Measurements from ENCODE around the gene LARP1.

LARP1 gene

GRCh38 chr5:154857530-154858296, 102.5 kb downstream of the LARP1 start:
- no peak for TF ChIP-seq CTCF (IDR thresholded peaks at IDR 0.05; ENCODE audit: extremely low read depth, missing control alignments)
- DNase-seq (ENCODE audit: low spot score) = peak; percentile 86

- no peak for TF ChIP-seq CTCF (IDR thresholded peaks at IDR 0.05; ENCODE audit: extremely low read depth, missing control alignments)
- peak; percentile 91 for DNase-seq (ENCODE audit: low spot score)
Measured at GRCh38 chr5:154858297-154858971, 103.3 kb downstream of the LARP1 start, which contains the start of gene CNOT8. Gene CNOT8, plus strand, starts transcription at chr5:154858627. Its CDS starts 4,652 bp downstream, at chr5:154863279.

- no peak for DNase-seq (ENCODE audit: low spot score)
- TF ChIP-seq CTCF (IDR thresholded peaks at IDR 0.05; ENCODE audit: extremely low read depth, missing control alignments) = no peak
Measured at GRCh38 chr5:154858972-154859871, 104.0 kb downstream of the LARP1 start.

GRCh38 chr5:154860123-154860522, 104.9 kb downstream of the LARP1 start:
- DNase-seq (ENCODE audit: low spot score) = no peak
- no peak for TF ChIP-seq CTCF (IDR thresholded peaks at IDR 0.05; ENCODE audit: extremely low read depth, missing control alignments)

- DNase-seq (ENCODE audit: low spot score) = no peak
- TF ChIP-seq CTCF (IDR thresholded peaks at IDR 0.05; ENCODE audit: extremely low read depth, missing control alignments) = no peak
Measured at GRCh38 chr5:154860765-154861164, 105.6 kb downstream of the LARP1 start.

GRCh38 chr5:154861946-154862345, 106.8 kb downstream of the LARP1 start:
- TF ChIP-seq CTCF (IDR thresholded peaks at IDR 0.05; ENCODE audit: extremely low read depth, missing control alignments) = no peak
- no peak for DNase-seq (ENCODE audit: low spot score)

All from GM20000 (cell line).